Stimulated activated naive CD4-positive, alpha-beta T cell (primary cell): ENCODE data around the gene MLEC.
"Not testable (repeated sequence)": the region's sequence is repeated elsewhere in the genome, so short reads cannot be mapped to it uniquely, and the experiment has no call there.

Experiments used
- DNase-seq, 6 experiments: peaks; one replicate each; lab custom pipeline; 2025; lab: John Stamatoyannopoulos, UW

MLEC gene

DNA sequence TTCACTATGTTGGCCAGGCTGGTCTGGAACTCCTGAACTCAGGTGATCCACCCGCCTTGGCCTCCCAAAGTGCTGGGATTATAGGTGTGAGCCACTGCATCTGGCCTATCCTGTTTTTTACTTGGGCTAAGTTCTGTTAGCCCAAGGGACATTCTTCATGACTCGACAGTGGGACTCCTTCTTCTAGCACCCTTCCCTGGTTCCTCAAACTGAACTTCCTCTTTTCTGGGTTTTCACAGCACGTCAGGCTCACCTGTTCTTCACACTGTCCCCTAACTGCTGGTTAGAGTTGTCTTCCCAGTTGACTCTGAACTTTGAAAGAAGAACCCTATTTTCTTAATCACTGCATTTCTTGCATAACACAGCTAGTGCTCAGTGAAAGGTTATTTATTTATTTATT, 24.1 kb upstream of the MLEC start:
- DNase-seq, result no peak

DNA sequence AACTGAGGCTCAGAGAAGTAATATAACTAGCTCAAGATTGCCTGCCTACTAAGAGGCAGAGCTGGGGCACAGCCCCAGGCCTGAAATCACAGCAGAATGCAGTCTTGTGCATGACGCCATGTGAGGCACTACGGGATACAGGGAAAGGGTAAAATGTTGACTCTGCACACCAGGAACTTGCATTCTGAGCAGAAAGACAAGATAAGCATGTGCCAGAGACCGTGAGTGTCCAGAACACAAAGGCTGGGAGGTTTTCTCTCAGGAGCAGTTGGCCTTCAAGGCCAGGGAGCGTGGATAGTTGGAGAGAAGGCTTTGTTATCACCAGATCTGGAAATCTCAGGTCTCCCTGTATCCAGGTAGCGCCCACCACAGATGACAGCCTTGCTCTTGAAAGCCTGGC, 23.2 kb upstream of the MLEC start:
- no peak for DNase-seq

DNA sequence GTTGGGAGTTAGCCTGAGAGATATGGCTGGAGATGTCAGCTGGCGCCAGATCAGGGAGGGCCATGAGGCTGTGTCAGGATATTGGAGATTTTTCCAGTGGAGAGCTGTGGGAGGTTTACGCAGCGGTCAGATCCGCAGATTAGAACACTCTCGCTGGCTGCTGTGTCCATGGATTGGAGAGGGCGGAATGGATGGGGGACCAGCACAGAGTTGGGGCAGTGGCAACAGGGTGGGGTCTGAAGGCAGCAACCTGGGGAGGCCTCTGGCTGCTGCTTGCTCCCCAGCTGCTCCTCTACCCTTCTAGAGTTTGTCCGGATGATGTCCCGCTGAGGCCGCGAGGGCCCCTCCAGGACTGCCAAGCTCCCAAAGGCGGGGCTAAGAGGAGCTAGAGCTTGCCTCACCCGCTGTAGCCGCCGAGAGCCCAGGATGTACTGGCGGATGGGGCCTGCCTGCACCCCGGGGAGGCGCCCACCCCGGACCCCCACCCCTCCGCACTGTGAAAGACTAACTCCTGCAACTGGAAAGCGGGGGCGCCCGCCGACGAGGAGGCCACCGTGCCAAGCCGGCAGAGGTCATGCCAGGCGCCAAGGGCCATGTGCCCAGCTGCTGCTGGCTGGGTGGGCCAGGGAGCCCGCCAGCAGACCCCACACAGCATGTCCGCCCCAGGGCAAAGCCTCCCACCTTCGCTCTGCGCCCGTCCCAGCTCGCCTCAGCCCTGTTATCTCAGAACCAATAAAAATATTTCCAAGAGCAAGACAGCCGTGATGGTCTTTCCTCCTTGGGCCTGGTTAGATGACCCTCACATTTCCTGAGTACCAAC, 20.2 kb upstream of the MLEC start:
- DNase-seq, result no peak

DNA sequence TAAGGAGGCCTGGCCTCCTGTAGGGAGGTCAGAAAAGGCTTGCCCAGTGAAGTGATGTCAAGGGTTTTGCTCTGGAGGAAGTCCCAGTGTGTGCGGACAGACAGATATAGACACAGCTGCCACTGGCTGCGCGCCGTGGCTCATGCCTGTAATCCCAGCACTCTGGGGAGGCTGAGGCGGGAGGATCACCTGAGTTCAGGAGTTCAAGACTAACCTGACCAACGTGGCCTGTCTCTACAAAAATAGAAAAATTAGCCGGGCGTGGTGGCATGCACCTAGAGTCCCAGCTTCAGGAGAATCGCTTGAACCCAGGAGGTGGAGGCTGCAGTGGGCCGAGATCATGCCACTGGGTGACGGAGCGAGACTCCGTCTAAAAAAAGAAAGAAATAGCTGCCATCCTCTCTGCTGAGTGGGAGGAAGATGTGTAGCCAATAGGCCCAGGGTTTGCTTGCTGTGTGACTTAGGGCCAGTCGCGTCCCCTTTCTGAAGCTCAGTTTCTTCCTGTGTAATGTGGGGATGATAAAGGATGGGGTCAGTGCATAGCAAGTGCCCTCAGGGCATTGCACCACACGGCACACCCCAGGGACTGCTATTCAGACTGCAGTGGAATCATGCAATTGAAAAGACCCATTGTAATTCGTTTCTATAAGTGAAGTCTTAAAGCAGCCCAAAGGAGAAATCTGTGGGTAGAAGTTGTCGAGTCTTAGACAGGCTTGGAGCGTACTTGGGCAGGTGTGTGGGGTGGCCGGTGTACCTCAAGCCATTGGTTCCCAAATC, 18.7 kb upstream of the MLEC start:
- DNase-seq, result no peak

DNA sequence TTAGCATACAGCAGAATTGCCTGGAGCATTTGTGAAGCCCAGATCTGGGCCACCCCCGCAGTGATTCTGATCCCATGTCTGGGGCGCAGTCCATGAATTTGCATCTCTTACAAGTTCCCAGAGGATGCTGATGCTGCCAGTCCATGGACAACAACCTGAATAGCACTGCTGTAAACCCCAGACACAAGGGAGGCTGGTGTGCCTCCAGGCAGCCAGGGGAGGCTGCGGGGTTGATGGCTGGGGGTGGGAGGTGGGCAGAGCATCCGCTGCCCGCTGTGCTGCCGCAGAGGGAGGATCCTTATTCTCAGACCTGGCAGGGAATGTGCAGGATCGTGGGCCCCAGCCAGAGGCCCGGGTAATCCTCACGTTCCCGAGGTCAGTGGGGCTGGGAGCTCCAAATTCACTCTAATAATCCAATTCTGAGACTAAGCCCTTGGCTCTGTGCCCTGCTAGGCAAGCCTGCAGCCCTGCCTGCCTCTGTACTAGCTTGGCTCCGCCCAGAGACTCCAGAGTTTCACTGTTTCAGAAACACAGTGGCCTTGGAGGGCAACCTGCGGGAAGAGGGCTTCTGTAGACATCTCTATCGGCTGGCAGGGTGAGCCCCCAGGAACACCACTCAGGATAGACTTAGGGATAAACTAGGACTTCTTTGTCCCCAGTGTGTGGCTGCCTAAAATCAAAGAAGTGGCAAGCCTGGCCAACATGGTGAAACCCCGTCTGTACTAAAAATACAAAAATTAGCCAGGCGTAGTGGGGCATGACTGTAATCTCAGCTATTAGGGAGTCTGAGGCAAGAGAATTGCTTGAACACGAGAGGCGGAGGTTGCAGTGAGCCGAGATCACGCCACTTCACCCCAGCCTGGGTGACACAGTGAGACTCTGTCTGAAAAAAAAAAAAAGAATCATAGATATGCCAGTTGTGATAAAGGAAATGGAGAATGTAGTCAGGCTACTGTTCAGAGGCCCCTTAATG, 17.8 kb upstream of the MLEC start:
- no peak for DNase-seq

DNA sequence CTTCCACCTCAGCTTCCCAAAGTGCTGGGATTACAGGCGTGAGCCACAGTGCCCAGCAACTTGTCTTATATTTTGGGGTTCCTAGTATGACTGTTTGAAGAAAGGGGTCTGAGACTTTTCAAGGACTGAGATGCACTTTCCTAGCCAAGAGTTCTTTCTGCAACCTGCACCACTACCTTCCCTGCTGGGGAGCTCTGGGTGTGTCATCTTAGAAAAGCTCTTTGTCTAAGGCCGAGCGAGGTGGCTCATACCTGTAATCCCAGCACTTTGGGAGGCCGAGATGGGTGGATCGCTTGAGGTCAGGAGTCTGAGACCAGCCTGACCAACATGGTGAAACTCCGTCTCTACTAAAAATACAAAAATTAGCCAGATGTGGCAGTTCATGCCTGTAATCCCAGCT, 16.7 kb upstream of the MLEC start:
- not testable (repeated sequence) for DNase-seq

DNA sequence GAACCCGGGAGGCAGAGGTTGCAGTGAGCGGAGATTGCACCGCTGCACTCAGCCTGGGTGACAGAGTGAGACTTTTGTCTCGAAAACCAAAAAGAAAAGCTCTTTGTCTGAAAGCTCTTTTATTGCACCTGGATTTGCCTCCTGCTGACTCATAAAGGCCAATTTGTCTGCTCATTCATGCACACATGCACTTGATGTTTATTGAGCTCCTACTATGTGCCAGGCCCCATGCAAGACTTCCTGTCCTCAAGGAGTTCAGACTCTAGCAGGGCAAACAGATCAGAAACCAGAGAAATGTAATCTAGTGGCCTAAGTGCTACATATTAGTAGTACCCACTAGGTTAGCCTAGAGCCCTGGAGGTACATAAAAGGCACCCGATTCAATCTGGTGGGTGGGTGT, 16.3 kb upstream of the MLEC start:
- DNase-seq, result no peak

DNA sequence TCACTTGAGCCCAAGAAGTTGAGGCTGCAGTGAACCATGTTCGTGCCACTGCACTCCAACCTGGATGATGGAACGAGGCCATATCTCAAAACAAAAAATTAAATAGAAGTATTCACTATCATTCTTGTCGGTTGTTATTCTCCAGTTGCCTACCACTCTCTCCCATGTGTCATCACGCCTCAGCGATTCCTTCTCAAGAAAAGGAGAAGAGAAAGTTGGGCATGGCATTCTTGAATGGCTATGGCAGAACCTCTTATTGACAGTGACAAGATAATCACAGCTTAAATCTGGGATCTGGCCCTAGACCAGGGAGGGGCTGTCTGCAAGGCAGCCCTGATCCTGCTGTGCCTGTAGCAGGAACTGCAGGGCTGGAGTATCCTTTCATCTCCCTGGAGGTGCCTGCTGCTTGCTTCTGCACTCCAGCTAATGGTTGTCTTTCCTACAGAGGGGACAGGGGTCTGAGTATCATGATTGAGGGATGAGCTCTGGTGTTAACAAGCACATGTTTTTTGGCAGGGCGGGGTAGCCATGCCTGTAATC, 12.8 kb upstream of the MLEC start:
- DNase-seq, result no peak

DNA sequence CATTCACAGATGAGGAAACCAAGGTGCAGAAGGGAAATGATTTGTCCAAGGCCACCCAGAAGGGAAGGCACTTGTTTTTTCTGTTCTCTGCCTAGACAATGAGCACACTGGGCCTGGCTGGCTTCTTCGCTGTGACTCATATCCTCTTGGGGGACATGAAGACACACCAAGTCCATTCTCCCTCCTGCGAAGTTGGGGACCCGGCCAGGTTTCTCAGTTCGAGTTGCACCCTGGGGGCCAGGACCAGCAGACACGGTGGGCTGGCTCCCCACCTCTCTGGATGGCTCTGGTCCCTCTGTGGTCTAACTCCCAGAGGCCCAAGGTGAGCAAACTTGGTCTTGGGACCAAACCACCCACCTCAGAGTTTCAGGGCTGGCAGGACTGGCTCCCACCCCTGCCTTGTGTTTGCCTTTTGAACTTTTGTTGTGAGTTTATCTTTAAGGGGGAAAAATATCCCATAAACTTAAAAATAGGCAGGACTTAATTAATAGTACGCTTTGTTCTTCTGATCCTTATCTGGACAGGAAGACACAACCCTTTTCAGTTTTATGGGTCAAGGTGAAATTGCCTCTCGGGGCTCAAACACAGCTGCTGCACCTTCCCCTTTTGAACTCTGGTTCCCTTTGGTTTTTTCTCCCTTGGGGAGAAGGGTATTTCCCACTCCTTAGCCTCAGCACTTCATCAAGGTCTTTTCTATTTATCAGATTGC, 9.0 kb upstream of the MLEC start:
- DNase-seq, result no peak

DNA sequence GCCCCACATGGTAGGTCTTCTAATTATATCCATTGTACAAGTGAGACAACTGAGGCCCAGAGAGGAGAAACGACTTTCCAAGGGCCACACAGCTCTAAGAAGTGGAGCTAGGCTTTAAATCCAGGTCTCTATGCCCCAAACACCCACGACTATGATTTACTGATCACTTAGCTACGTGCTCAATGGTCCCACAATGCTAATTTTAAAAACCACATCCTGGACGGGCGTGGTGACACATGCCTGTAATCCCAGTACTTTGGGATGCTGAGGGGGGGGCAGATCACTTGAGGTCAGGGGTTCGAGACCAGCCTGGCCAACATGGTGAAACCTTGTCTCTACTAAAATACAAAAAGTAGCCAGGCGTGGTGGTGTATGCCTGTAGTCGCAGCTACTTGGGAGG, 8.4 kb upstream of the MLEC start:
- no peak for DNase-seq

DNA sequence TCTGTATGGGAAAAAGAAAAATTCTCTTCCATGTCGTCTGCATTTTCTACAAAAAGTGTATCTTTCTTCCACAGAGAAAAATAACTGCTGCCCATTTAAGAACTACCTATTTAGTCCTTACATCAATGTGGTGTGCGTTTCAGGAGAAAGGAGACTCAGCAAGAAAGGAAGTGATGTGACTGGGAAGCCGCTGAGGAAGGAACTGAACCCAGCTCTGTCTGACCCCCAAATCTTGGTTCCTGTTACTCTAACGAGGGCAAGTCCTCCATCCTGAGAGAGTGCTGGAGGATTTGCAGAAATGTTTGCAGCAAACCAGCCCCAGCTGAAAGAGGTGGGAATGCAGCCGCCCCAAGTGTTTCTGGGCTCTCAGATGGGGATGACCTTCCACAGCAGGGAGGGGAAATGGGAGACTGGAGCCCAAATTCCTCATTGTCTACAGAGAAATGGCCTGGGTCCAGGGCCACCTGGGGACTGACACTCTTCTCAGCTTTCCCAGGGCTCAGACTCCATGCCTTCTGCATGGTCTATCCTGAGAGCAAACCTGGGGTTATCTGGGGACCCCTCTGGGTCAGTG, 6.7 kb upstream of the MLEC start:
- no peak for DNase-seq

DNA sequence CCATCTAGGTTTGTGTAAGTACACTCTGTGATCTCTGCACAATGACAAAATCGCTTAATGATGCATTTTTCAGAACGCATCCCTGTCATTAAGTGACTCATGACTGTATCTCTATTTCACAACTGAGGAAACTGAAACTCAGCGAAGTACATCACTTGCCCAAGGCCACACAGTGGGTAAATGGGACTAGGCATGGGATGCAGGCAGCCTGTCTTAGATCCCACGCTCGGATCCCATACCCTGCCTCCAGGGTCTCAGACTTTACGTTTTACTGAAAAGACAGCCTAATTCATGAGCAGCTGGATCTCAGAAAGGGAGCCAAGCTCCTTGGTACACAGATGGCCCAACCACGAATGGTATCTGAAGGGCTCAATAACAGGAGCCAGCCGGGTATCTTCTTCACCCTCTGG, 2.4 kb upstream of the MLEC start:
- no peak for DNase-seq

DNA sequence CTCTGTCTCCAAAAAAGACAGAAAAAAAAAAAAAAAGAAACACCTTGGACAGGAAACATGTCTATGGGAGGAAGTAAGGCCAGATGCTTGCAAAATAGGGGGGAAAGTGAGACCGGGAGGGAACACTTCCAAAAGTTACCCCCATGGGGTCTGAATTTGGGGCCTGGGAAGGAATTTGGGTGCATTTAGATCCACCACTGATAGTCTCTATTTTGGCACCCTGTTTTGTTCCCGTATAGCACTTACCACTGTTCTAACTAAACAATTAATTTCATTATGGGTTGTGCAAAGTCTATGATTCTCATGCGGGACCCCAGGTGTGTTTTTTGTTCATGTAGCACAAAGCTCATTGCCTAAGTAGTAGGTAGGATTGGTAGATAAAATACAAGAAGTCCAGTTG, 1.4 kb upstream of the MLEC start:
- no peak for DNase-seq

DNA sequence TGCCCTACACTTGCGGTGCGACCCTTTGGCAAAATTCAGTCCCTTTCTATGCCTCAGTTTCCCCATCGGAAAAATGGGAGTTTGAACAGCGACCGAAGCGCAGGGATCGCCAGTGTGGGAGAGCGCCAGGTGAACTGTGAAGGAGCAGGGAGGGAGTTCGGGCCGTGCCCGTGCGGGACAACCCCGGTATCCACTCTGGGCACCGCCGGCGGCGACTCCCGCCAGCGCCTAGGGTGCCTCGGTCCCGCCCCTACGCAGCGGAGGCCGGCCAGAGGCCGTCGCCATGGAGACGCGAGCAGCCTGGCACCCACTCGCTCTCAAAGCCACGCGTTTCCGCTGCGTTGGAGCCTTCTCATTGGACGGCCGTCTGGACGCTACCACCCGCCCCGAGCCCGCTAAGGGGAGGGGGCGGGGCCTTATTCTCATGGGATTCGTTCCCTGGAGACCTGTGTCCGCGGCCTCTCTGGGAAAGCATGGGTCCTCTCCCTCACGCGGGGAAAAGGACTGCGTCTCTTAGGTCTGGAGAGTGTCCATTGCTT, 729 bp upstream of the MLEC start:
- peak; percentile 95 to 99 (median 98) for DNase-seq

DNA sequence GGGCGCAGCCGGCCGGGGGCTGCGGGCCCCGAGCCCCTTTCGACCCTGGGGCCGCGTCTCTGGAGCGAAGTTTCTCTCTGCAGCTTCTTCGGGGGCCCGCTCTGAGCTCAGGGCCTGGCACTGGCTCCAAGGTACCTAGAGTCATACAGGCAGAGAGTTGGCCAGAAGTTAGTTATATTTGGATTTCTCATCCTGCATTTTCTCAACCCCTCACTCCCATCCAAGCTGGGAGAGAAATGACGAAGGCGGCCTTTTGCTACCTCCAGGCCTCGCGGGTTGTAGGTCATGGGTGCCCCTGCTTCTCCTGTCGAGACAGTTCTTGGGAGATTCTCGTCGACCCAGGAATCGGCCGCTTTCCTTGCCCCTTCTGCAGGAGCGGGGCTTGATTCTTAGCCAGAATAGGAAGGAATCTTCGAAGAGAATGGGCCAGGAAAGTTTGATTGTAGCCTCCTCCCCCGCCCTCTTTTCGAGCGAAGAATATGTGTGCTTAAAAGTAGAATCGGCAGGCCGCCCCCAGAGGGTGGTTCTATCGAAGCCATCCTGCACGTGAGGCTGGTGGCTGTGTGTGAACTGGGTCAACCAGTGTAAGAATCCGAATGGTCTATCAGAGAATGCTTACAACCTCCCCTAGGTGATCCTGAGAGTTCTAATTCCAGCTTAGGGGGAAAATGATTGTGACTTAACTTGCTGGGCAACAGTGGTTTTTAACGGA, 785 bp downstream of the MLEC start:
- peak in 4 of 6 experiments; percentile 2 to 17 (median 11) for DNase-seq

DNA sequence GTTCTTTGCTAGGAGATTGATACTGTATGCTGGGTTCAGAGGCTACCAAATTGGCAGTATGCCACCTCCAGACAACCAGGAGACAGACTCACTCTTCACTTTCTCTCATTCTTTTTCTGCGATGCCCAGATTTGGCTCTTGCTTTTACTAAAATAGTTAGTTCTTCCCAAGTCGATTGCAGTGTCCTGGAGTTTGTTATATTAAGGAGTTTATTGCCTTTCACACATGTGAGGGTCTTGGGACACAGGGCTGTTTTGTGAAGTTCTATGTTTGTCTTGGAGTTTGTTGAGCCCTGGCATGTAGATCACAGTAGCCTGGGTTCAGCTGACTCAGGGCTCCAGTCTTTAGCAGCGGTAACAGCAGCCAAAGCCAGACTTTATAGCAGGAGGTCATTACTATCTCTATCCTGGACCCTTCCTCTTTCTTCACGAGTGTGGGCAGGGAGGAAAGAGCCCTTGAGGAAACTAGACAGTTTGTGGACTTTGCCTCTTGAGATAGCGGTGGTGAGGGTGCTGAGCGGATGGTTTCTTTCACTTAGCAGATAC, 1.6 kb downstream of the MLEC start:
- no peak for DNase-seq

DNA sequence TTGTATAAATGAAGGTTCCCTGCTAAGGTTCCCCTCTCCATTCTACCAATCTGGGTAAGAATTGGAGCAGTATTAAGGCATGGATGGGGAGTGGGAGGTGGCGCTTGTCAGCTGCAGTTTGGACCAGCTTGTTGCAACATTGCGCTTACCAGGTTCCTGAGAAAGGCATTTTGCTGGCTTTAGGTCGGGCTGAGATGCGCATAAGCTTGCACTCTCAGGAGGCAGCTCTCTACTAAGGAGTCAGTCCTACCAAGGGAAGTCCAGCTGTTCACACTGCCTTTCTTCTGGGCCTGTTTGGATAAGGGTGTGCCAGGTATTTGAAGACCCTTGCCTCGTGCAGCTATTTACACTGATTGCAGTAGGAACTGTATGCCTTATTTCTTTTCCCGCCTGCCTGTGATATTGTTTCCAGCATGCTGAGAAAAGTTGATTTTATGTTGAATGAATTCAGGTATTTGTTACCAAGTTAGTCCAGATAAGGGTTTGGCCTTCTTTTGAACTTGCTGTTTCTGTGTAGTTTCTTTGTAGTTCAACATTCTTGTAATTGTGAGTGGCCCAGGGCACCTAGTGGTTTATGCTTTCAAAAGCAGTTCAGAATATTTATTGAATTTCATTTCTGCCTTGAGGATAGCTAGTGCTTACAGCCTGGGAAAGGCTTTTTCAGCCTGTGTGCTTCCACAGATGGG, 2.6 kb downstream of the MLEC start:
- DNase-seq, result no peak

DNA sequence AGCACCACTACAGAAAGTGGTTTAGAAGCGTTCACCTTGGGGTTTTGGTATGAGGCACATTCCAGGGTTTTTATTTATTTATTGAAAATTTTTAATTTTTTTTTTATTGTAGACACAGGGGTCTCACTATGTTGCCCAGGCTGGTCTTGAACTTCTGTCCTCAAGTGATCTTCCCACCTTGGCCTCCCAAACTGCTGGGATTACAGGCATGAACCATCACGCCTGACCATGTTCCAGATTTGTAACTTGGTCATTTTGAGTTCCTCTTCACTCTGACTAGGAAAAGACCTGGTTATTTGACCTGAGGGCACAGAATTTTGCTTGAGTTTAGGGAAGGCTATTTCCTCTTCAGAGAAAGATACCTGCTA, 3.1 kb downstream of the MLEC start:
- peak in 1 of 6 experiments; percentile 6 for DNase-seq

DNA sequence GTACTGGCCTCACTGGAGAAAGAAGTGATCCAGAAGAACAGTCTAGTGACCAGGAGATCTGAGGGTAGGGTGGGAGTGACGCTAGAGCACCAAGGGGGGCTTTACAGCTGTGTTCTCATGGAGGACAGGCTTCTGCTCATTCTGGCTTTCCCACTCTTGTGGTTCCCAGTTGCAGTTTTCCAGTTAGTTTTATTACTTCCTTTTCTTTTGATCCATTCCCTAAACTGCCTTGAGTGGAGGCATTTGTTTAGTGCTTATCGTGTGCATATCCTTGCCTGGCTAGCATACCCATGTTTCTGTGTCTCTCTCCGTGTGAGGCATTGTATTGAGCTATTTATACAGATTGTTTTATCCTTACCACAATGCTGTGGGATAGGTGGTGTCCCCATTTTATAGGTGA, 4.0 kb downstream of the MLEC start:
- no peak for DNase-seq
